ENCODE measurements around the gene ARHGAP32.

- TF ChIP-seq POLR2A (IDR thresholded peaks at IDR 0.05): no peak
- TF ChIP-seq, protein P1, sequence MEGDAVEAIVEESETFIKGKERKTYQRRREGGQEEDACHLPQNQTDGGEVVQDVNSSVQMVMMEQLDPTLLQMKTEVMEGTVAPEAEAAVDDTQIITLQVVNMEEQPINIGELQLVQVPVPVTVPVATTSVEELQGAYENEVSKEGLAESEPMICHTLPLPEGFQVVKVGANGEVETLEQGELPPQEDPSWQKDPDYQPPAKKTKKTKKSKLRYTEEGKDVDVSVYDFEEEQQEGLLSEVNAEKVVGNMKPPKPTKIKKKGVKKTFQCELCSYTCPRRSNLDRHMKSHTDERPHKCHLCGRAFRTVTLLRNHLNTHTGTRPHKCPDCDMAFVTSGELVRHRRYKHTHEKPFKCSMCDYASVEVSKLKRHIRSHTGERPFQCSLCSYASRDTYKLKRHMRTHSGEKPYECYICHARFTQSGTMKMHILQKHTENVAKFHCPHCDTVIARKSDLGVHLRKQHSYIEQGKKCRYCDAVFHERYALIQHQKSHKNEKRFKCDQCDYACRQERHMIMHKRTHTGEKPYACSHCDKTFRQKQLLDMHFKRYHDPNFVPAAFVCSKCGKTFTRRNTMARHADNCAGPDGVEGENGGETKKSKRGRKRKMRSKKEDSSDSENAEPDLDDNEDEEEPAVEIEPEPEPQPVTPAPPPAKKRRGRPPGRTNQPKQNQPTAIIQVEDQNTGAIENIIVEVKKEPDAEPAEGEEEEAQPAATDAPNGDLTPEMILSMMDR (IDR thresholded peaks at IDR 0.05): no peak
Observed at GRCh38 chr11:128942272-128942612, 249.9 kb downstream of the ARHGAP32 start.
